Stimulated activated naive CD8-positive, alpha-beta T cell treated with anti-CD3 and anti-CD28 coated beads, Interleukin-15, Interleukin-2, amounts not matched to agents 100 ng/mL and 50 ng/mL, for 24 hours (primary cell): ENCODE data around the gene SLC27A3.
A peak's percentile ranks its signal among the peaks of the same experiment; 100 is the strongest.

Source experiments
- H3K27ac Mint-ChIP-seq: one replicate; pipeline ENCODE4 v1.8.0; 2021; ENCODE audit warnings: mild to moderate bottlenecking, mixed read lengths
- H3K27me3 Mint-ChIP-seq: one replicate; pipeline ENCODE4 v1.8.0; 2021; ENCODE audit warnings: mixed read lengths
- H3K36me3 Mint-ChIP-seq: one replicate; pipeline ENCODE4 v1.8.0; 2021; ENCODE audit warnings: low read depth, mixed read lengths
- H3K4me1 Mint-ChIP-seq: one replicate; pipeline ENCODE4 v1.8.0; 2021; ENCODE audit warnings: low read depth, mixed read lengths
- H3K4me3 Mint-ChIP-seq: one replicate; pipeline ENCODE4 v1.8.0; 2021; ENCODE audit warnings: mild to moderate bottlenecking, mixed read lengths
- H3K9me3 Mint-ChIP-seq: one replicate; pipeline ENCODE4 v1.8.0; 2021; ENCODE audit warnings: mixed read lengths

The SLC27A3 gene, protein sequence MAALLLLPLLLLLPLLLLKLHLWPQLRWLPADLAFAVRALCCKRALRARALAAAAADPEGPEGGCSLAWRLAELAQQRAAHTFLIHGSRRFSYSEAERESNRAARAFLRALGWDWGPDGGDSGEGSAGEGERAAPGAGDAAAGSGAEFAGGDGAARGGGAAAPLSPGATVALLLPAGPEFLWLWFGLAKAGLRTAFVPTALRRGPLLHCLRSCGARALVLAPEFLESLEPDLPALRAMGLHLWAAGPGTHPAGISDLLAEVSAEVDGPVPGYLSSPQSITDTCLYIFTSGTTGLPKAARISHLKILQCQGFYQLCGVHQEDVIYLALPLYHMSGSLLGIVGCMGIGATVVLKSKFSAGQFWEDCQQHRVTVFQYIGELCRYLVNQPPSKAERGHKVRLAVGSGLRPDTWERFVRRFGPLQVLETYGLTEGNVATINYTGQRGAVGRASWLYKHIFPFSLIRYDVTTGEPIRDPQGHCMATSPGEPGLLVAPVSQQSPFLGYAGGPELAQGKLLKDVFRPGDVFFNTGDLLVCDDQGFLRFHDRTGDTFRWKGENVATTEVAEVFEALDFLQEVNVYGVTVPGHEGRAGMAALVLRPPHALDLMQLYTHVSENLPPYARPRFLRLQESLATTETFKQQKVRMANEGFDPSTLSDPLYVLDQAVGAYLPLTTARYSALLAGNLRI

DNA sequence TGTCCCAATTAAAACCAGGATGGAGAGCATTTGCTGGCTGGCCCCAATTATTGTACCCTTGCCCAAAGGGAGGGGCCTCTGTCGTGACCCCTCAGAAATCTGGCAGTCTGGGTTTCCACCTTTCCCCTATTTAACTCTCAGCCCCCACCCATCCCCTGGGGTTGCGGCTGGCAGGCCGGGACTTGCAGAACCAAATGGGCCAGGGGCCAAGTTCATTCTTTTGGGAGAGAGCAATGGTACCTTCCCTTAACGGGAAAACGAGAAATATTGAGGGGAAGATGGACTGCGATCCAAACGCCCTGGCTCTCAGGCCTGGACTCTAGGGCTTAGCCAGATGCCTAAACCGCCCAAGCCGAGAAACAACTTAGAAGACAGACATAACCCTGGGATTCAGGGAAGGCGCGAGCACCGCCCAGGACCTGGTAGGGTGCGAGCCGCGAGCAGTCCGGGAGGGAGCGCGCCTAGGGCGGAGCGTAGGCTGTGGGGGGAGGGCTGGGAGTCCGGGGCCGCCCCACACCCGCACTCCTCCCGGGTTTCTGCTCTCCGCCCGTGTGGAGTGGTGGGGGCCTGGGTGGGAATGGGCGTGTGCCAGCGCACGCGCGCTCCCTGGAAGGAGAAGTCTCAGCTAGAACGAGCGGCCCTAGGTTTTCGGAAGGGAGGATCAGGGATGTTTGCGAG lies at the start of gene SLC27A3:
TSS of gene SLC27A3 (plus strand) at position 628 of the 678 bp plus-strand sequence. CDS start 91 bp downstream, outside the sequence.
- peaks cover 28% of the 10 kb centered on the region for H3K4me1 Mint-ChIP-seq
- peak within 1 kb of the TSS; percentile 55 for H3K27ac Mint-ChIP-seq
- H3K36me3 Mint-ChIP-seq, result peaks cover 15% of the 10 kb centered on the region
- no peaks in the 10 kb centered on the region for H3K27me3 Mint-ChIP-seq
- H3K9me3 Mint-ChIP-seq, result no peaks in the 10 kb centered on the region
- peak within 1 kb of the TSS; percentile 79 for H3K4me3 Mint-ChIP-seq

DNA sequence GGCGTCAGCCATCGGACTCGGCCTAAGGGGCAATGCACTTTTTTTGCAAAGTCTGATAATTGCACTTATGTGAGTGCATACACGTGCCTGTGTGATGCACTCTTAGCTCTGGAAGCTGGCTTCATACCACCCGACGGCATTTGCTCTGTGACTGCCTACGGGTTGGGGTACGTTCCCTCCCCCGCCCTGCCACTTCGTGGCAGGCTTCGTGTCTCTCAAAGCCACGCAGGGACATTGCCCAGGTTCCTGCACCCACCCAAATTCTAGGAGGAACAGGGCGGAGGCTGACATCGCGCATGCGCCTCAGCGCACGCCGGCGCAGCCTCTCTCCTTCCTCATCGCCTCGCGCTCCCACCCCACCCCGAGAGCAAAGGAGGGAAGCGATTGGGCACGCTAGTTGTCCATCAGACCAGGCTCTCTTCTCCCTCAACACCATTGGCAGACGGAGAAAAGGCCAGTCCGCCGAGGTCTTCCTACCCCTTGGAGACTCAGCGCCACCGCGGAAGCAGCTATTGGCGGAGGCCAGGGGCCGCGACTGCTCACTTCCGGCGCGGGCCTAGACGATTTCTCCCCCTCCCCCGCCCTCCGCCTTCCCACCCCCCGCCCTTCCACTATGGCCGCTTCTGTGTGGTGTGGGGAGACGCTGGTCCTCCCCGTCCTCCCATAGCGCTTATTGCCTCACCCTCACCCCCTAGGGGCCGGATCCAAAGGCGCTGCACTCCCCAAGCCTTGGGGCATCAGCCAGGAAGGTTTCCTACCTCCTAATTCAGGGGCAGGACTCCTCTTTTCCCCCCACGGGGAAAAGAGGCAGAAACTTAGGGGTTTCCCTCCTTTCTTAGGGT lies 47.5 kb upstream of the SLC27A3 start, which contains the start of gene INTS3:
TSS of gene INTS3 (plus strand) at position 588 of the 842 bp plus-strand sequence. CDS start 585 bp downstream, outside the sequence.
- Mint-ChIP-seq H3K27ac (peak within 1 kb of the TSS; percentile 92), H3K27me3 (no peaks in the 10 kb centered on the region), H3K36me3 (peaks cover 19% of the 10 kb centered on the region), H3K9me3 (no peaks in the 10 kb centered on the region), H3K4me1 (peaks cover 39% of the 10 kb centered on the region), H3K4me3 (peak within 1 kb of the TSS; percentile 91)

DNA sequence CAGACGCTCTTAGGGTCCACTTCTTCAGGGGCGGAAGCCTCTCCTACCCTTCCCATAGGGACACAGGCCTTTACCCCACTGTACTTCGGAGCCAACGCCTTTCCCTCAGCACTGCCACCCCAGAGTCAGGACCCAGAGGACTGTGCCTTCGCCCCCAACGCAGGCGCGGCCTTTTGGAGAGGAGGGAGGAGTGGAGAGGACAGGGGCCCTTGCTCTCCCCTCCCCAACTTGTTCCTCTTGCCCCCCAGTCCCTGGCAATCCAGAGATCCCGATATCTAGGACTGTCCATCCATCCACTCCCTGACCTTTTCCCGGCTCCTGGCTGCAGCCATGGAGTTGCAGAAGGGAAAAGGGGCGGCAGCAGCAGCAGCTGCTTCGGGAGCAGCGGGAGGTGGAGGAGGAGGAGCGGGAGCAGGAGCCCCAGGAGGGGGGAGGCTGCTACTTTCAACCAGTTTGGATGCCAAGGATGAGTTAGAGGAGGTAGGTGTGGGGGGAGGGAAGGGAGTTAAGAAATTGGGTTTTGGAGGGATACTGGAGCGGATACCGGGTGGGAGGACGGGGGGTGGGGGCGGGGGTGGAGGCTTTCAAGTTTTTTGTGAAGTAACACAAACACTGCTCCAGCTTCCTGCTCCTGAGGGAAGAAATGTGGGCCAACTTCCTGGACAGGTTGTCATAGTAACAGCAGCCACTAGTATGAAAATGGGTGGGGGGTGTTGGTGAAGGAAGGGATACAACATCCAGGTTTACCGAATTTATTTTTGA lies 46.7 kb upstream of the SLC27A3 start:
- Mint-ChIP-seq H3K4me3 (peak overlapping the region; percentile 91), H3K27ac (peak overlapping the region; percentile 92), H3K36me3 (peaks cover 19% of the 10 kb centered on the region), H3K4me1 (peaks cover 43% of the 10 kb centered on the region), H3K27me3 (no peaks in the 10 kb centered on the region), H3K9me3 (no peaks in the 10 kb centered on the region)

DNA sequence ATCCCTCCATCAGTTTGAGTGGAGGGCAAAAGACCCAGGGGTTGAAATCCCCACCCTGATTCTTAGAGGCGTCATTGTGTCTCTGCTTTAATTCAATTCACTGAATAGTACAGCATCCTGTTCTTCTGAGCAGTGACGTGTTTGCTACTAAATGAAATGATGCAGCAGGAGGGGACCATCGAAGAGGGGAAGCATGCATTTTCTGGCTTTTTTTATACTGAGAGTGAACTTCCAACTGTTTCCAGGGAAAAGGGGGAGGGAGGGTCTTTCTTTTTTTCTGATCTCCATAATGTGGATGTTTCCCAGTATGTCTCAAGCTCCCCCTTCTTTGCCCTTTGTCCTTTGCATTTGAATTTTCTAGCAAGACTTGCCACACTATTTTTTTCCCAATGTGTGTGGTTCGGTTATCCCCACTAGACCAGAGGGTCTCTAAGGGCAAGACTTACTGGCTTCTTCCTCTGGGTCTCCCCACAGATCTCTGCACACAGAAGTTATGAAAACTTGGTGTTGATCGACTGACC lies 44.7 kb upstream of the SLC27A3 start:
- Mint-ChIP-seq H3K36me3 (peaks cover 27% of the 10 kb centered on the region), H3K27ac (peak overlapping the region; percentile 18), H3K27me3 (no peaks in the 10 kb centered on the region), H3K9me3 (no peaks in the 10 kb centered on the region), H3K4me3 (peak overlapping the region; percentile 91), H3K4me1 (peaks cover 55% of the 10 kb centered on the region)

DNA sequence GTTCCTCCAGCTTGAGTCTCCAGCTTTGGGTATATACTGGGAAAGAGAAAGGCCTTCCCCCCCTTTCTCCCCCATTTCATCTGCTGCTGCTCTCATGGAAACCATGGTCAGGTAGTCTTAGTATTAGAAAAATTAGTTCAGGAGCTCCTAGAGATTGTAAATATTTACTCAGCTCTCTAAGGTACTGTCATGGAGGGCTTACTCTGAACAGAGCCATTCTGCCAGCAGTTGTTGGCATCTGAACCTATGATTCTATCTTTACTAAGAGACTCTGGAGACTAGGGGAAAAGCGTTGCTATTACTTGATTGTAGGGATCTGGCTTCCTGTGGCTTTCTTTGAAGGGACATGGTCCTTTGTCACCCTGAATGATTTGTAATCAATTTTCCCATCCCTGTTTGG lies 41.2 kb upstream of the SLC27A3 start:
- no peak overlapping the region for H3K4me3 Mint-ChIP-seq

DNA sequence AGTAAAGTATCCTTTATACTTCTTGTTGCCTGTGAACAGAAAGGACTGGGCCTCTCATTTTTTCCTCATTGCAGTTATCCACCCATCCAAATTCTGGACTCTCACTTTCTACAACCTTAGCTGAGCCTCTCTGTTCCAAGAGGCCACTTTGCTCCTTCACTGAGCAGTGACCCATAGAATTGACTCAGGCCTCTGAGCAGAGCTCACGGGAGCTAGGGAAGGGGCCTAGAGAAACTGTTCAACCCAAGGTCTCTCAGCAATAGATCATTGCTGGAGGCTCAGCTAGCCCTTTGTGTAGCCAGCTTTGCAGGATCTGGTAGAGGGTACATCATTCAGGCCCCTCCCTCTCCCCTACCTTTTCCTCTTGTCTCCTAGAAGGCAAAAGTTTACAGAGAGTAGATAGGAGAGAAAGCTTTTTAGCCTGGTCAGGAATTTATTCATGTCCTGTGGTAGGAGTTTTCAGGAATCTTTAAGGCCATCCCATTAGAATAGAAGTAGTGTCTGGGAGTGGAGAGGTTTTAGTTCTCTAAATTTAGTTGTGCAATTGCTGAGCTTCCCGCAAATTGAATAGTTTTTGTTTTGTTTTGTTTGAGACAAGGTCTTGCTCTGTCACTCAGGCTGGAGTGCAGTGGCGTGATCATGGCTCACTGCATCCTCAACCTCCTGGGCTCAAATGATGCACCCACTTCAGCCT lies 40.7 kb upstream of the SLC27A3 start:
- Mint-ChIP-seq H3K27me3 (no peaks in the 10 kb centered on the region), H3K4me1 (peaks cover 42% of the 10 kb centered on the region), H3K27ac (no peak overlapping the region), H3K4me3 (no peak overlapping the region), H3K9me3 (no peaks in the 10 kb centered on the region), H3K36me3 (peaks cover 29% of the 10 kb centered on the region)

More for the DNA sequence above, 41.2 kb upstream of the SLC27A3 start:
- H3K27me3 Mint-ChIP-seq, result no peaks in the 10 kb centered on the region
- H3K9me3 Mint-ChIP-seq, result no peaks in the 10 kb centered on the region
- H3K27ac Mint-ChIP-seq, result no peak overlapping the region
- H3K36me3 Mint-ChIP-seq, result peaks cover 34% of the 10 kb centered on the region
- peaks cover 48% of the 10 kb centered on the region for H3K4me1 Mint-ChIP-seq

DNA sequence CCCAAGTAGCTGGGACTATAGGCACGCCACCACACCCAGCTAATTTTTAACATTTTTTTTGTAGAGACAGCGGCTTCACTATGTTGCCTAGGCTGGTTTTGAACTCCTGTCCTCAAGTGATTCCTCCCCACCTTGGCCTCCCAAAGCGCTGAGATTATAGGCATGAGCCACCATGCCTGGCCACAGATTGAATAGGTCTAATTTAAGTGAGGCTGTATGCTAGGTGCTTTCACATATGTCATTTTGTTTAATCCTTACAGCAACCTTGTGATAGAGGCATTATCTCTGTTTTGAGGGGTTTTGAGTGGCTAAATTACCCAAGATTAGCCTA lies 40.2 kb upstream of the SLC27A3 start:
- Mint-ChIP-seq H3K9me3 (no peaks in the 10 kb centered on the region), H3K4me1 (peaks cover 38% of the 10 kb centered on the region), H3K27ac (peak overlapping the region; percentile 15), H3K4me3 (no peak overlapping the region), H3K36me3 (peaks cover 29% of the 10 kb centered on the region), H3K27me3 (no peaks in the 10 kb centered on the region)

DNA sequence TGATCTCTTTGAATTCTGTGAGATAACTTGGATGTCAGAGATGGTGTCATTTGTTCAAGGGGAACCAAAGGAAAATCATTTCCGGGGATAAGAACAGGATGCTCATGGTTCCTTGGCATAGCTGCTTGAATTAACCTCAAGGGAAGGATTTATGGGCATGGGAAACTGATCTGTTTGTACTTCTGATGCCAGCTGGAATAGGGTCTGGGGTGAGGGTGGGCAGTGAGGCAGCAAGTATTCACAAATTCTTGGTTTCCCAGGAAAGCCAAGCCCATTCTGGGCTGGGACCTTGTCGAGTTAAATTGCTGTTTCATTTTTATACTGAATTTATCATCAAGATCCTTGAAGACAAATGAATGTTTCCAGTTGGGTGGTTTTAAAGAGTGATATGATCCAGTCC lies 33.2 kb upstream of the SLC27A3 start:
- Mint-ChIP-seq H3K4me3 (peak overlapping the region; percentile 2), H3K4me1 (peaks cover 32% of the 10 kb centered on the region), H3K27me3 (no peaks in the 10 kb centered on the region), H3K36me3 (peaks cover 50% of the 10 kb centered on the region), H3K27ac (peak overlapping the region; percentile 51), H3K9me3 (no peaks in the 10 kb centered on the region)

DNA sequence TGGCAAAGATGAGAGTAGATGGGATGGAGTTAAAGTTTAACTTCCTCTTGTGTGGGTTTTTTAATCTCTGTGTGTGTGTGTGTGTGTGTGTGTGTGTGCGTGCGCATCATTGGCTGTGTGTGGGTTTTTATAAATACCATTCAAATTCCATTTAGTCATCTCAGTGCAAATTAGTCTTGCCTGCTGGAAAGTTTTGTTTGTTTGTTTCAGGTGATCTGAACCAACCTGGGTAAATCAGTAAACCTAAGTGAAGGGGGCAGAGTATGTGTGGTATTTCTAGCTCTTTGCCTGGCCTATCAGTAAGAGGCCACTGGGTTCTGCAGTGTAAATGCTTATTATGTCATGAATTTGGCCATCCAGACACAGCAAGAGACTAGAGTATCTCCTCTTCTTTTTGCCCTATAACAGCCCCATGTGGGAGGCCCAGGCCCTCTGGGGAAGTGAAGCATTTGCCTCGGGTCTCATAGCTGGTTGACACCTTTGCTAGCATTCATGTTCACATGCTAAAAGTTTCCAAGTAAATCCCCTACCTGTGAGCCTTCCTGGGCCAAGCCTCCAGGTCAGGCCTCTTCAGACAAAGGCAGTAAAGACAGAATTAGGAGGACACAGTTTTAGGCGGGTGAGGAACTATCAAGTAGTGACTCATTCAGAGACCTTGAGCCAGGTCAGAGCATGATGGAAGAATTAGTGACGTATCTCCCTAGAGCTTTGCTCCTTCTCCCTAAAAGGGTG lies 32.6 kb upstream of the SLC27A3 start:
- peaks cover 51% of the 10 kb centered on the region for H3K36me3 Mint-ChIP-seq
- H3K4me1 Mint-ChIP-seq, result peaks cover 32% of the 10 kb centered on the region
- H3K27ac Mint-ChIP-seq, result peak overlapping the region; percentile 51
- H3K4me3 Mint-ChIP-seq, result peak overlapping the region; percentile 2
- no peaks in the 10 kb centered on the region for H3K9me3 Mint-ChIP-seq
- no peaks in the 10 kb centered on the region for H3K27me3 Mint-ChIP-seq

DNA sequence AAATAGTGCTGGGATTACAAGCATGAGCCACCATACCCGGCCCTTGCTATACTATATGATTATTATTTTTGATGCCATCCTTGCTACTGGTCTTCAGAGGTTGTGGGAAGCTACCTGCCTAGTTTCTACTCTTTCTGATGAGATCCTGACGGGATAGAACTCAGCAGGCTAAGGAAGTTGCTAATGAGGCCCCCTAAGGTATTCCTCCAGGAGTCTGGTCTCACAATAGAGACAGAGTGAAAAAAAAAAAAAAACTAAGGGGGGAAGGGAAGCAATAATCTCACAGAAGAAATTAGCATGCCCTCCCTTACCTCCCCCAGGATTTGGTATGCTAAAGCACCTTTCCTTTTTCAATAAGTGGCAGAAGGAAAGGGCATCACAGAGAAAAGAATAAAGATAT lies 29.8 kb upstream of the SLC27A3 start:
- Mint-ChIP-seq H3K9me3 (no peaks in the 10 kb centered on the region), H3K27ac (no peak overlapping the region), H3K4me1 (peaks cover 41% of the 10 kb centered on the region), H3K36me3 (peaks cover 66% of the 10 kb centered on the region), H3K27me3 (no peaks in the 10 kb centered on the region), H3K4me3 (no peak overlapping the region)

DNA sequence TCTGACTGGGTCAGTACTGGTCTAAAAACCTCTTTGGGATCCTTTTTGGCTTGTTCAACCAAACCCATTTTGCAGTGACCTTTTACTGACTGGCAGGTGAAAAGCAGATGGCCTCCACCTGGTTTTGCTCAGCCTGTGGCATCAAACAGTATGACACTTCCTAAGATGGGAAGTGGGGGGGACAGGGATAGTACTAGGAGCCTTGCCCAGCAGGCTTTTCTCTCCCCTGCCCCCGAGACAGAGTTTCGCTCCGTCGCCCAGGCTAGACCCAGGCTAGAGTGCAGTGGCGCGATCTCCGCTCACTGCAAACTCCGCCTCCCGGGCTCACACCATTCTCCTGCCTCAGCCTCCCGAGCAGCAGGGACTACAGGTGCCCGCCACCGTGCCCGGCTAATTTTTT lies 29.0 kb upstream of the SLC27A3 start:
- Mint-ChIP-seq H3K4me3 (no peak overlapping the region), H3K27me3 (no peaks in the 10 kb centered on the region), H3K4me1 (peaks cover 41% of the 10 kb centered on the region), H3K36me3 (peaks cover 66% of the 10 kb centered on the region), H3K27ac (no peak overlapping the region), H3K9me3 (no peaks in the 10 kb centered on the region)

DNA sequence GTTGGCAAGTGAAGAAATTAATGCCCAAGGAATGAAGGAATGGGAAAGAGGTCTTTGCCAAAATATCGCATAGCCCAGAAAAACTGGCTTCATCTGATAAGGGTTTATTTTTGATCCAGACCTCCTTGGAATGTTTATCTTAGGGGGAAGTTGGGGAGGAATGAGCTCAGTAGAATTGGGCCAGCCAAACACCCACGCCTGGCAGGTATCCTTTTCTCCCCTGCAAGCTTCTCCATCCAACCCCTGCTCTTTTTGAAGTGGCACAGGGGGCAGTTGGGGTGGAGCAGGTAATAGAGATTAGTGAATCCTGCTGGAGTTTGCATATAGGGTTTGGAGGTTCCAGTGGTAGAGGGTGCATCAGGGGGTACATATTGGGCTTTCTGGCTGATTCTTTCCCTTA lies 26.3 kb upstream of the SLC27A3 start:
- H3K36me3 Mint-ChIP-seq, result peaks cover 70% of the 10 kb centered on the region
- no peak overlapping the region for H3K4me3 Mint-ChIP-seq

More for the DNA sequence above, 26.3 kb upstream of the SLC27A3 start:
- H3K4me1 Mint-ChIP-seq, result peaks cover 15% of the 10 kb centered on the region
- H3K27me3 Mint-ChIP-seq, result no peaks in the 10 kb centered on the region
- no peaks in the 10 kb centered on the region for H3K9me3 Mint-ChIP-seq
- no peak overlapping the region for H3K27ac Mint-ChIP-seq
